ENCODE data around the gene CCDC12. TPM values are rescaled to one million over a fixed set of nuclear protein-coding genes. Genes with fewer than 3 reads are reported as not detected.

The CCDC12 gene
- total RNA-seq, 4 donors from 2014 or later, result 20.4 to 49.7 (median 30.8) TPM

DNA sequence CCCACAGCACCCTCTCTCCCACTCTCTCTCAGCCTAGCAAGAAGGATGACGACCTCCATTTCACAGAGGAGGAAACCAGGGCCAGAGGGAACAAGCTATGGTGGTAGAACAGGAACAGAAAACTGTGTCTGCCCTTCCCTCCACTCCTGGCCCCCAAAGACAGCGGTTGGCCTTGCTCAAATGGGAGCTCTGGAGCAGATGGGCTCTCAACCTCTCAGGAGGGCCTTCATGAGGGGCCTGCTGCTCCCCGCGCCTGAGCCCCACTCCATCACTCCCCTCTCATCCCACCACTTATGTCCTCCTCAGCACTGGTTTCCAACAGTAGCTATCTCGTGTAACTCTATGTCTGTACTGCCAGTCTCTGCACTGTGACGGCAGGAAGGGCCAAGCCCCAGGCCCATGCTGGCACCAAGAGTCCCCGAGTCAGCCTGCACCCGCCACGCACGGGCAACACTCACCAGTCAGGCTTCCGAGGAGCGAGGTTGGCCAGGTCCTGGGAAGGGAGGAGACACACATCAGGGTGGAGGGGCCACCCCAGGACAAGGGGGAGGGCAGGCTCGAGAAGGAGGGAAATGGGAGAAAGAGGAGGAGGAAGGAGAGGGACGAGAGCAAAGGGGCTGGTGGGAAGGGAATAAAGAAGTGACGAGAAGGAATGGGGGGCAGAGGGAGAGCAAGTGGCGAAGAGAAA, 53.5 kb downstream of the CCDC12 start:
- TF ChIP-seq, protein P1, sequence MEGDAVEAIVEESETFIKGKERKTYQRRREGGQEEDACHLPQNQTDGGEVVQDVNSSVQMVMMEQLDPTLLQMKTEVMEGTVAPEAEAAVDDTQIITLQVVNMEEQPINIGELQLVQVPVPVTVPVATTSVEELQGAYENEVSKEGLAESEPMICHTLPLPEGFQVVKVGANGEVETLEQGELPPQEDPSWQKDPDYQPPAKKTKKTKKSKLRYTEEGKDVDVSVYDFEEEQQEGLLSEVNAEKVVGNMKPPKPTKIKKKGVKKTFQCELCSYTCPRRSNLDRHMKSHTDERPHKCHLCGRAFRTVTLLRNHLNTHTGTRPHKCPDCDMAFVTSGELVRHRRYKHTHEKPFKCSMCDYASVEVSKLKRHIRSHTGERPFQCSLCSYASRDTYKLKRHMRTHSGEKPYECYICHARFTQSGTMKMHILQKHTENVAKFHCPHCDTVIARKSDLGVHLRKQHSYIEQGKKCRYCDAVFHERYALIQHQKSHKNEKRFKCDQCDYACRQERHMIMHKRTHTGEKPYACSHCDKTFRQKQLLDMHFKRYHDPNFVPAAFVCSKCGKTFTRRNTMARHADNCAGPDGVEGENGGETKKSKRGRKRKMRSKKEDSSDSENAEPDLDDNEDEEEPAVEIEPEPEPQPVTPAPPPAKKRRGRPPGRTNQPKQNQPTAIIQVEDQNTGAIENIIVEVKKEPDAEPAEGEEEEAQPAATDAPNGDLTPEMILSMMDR (IDR thresholded peaks at IDR 0.05; ENCODE audit: low read depth), result no peak

DNA sequence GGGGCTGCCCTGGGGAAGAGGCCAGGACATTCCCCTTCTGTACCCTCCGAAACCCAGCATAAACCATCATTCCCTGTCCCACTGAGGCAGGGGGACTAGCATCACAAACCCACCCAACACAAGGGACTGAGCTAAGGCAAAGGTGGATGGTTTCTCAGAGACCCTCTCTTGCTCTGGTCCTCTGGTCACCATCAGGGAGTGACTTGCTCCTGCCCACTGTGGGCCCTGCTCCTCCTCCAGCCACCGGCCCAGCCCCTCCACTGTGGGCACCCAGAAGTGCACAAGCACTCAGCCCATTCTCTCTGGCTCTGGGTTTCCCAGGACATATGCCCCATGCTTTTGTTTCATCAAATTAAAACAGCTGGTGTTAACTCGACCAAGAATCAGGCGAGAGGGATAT, 54.1 kb downstream of the CCDC12 start:
- TF ChIP-seq, protein P1 (IDR thresholded peaks at IDR 0.05; ENCODE audit: low read depth), result no peak

DNA sequence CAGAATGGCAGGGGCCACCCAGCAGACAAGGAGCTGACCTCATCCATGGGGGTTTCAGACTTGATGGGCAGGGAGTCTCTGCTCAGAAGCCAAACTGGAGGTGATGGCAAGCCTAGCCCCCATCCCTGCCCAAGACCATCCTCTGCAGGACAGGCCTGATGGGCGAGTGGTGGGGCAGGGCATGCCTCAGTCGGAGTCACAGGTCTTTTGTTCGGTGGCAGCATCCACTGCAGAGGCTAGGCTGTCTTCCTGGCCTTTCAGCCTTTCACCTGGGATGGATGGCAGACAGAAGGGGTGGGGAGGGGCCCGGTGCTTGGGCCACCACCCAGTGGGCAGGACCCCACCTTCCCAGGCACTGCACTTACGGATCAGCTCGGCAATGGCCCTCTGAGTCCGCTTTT, 54.7 kb downstream of the CCDC12 start:
- TF ChIP-seq, protein P1 (IDR thresholded peaks at IDR 0.05; ENCODE audit: low read depth), result no peak

DNA sequence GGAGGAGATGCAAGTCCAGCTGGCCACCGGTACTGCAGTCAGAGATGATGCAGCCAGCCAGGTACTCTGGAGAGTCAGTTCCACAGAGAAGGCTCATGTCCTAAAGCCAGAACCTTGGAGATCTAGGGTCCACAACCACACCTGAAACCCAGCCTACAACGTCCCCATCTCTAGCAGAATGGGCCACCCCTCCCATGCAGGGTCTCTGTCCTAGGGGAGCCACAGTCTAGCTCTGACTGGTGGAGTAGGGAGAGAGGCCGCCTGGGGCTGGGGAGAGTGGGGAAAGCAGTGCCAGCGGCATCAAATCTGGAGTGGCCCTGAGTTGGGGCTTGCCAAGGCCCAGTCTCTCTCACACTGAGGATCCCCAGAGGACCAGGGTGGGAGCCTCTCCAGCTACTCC, 55.5 kb downstream of the CCDC12 start:
- TF ChIP-seq, protein P1 (IDR thresholded peaks at IDR 0.05; ENCODE audit: low read depth), result no peak

DNA sequence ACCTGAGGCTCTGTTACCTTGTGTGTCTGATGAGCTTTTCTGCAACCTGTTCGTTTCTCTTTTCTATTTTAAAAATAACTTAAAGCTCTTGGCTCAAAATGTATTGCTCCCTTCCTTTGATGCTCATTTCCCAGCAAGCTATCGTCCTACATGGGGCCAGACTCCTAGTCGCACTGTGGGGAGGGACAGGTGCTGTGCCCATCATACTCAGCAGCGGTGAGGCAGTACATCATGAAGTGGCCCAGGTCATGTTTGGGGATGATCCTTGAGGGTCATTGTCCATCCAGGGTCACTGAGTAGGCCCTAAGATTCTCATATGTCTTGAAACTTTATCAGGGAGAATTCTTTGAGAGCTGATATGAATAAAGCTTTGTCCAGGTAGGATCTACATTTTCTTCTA, 57.9 kb downstream of the CCDC12 start:
- TF ChIP-seq, protein P1 (IDR thresholded peaks at IDR 0.05; ENCODE audit: low read depth), result no peak

DNA sequence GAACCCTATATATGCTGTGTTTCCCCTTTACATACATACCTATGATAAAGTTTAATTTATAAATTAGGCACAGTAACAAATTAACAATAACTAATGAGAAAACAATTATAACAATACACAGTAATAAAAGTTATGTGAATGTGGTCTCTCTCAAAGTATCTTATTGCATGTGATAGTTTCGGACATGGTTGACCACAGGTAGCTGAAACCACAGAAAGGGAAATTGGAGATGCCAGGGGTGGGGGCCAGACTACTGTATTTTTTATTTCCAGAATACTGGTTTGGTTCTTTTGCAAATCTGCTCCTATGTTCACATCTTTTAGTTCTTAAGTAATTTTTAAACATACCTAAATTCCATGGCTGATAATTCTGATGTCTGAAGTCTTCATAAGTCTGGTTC, 58.3 kb downstream of the CCDC12 start:
- TF ChIP-seq, protein P1 (IDR thresholded peaks at IDR 0.05; ENCODE audit: low read depth), result no peak

DNA sequence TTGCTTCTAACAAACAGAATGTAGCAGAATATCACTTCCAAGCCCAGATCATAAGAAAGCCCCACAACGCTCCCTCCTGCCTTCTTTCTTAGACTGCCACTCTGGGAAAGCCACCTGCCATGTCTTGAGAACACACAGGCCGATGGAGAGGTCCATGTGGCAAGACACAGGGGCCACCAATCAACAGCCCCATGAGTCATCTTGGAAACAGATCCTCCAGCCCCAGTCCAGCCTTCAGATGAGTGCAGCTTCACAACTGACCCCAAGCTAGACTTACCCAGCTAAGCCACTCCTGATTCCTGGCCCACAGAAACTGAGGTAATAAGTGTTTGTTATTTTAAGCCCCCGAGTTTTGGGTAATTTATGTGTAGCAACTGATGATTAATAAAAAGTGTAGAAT, 59.3 kb downstream of the CCDC12 start:
- TF ChIP-seq, protein P1 (IDR thresholded peaks at IDR 0.05; ENCODE audit: low read depth), result no peak

All from subcutaneous adipose tissue (tissue), 4 donors.